ENCODE data around the gene C1orf141. TPM values are rescaled to one million over a fixed set of nuclear protein-coding genes. Genes with fewer than 3 reads are reported as not detected.

The C1orf141 gene
- polyA plus RNA-seq, 1 donor (not counting 4 experiments of a cell fraction or from before 2014, with no cell fraction given) = not detected

DNA sequence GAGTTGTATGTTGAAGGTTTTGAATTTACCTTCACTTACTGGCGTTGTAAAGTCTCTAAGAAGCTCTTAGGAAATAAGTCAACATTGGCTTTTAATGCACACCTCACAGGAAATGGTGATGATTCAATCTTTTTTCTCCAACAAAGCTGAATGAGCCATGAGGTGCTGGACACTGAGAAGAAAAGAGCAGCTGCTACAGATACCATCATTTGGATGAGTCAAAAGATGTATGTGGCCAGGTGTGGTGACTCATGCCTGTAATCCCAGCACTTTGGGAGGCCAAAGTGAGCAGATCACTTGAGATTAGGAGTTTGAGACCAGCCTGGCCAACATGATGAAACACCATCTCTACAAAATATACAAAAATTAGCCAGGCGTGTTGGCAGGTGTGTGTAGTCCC lies 28.2 kb upstream of the C1orf141 start:
- peak; percentile 99 for FAIRE-seq
- peak; percentile 83 for DNase-seq (ENCODE audit: low read depth, low spot score)
- no peak for TF ChIP-seq EZH2 (IDR thresholded peaks at IDR 0.05; ENCODE audit: low read length)
- TF ChIP-seq, protein P1, sequence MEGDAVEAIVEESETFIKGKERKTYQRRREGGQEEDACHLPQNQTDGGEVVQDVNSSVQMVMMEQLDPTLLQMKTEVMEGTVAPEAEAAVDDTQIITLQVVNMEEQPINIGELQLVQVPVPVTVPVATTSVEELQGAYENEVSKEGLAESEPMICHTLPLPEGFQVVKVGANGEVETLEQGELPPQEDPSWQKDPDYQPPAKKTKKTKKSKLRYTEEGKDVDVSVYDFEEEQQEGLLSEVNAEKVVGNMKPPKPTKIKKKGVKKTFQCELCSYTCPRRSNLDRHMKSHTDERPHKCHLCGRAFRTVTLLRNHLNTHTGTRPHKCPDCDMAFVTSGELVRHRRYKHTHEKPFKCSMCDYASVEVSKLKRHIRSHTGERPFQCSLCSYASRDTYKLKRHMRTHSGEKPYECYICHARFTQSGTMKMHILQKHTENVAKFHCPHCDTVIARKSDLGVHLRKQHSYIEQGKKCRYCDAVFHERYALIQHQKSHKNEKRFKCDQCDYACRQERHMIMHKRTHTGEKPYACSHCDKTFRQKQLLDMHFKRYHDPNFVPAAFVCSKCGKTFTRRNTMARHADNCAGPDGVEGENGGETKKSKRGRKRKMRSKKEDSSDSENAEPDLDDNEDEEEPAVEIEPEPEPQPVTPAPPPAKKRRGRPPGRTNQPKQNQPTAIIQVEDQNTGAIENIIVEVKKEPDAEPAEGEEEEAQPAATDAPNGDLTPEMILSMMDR (optimal IDR thresholded peaks at IDR 0.05 in 1 of 3, IDR thresholded peaks at IDR 0.05 in 1 of 3, conservative IDR thresholded peaks at IDR 0.05 in 1 of 3; ENCODE audit: extremely low read depth in 1 of 3, insufficient read depth in 2 of 3, low read length in 3 of 3) = no peak
- H3K27ac ChIP-seq (ENCODE audit: control insufficient read depth, insufficient read depth, low read length) = peak overlapping the region; percentile 54
- H3K9ac ChIP-seq (ENCODE audit: control insufficient read depth, extremely low read depth, insufficient read depth, low read length) = no peak overlapping the region
- H3K9me3 ChIP-seq (ENCODE audit: control insufficient read depth, low read depth, low read length) = no peaks in the 10 kb centered on the region
- peak overlapping the region; percentile 45 for H3K4me2 ChIP-seq (ENCODE audit: control insufficient read depth, extremely low read depth, insufficient read depth, low read depth, low read length)
- H4K20me1 ChIP-seq (ENCODE audit: control insufficient read depth, extremely low read depth, insufficient read depth, low read length) = no peaks in the 10 kb centered on the region
- dilution Hi-C loops (cut with MboI; ENCODE audit: extremely low pct_ligation_motif_present, low sequenced_read_pairs) = no loop called here
- no peaks in the 10 kb centered on the region for H3K9me1 ChIP-seq (ENCODE audit: control insufficient read depth, extremely low read depth, insufficient read depth, low read length)
- H2AFZ ChIP-seq (ENCODE audit: control insufficient read depth, low read length) = no peak overlapping the region
- H3K36me3 ChIP-seq (ENCODE audit: control insufficient read depth in 2 of 2, extremely low read depth in 1 of 2, insufficient read depth in 2 of 2, low read length in 2 of 2) = no peaks in the 10 kb centered on the region
- H3K79me2 ChIP-seq (ENCODE audit: control insufficient read depth, insufficient read depth, low read length) = no peaks in the 10 kb centered on the region
- peaks cover 16% of the 10 kb centered on the region for H3K4me1 ChIP-seq (ENCODE audit: control insufficient read depth, extremely low read depth, insufficient read depth, low read length)
- no peaks in the 10 kb centered on the region for H3K27me3 ChIP-seq (ENCODE audit: control insufficient read depth, extremely low read depth, insufficient read depth, low read length)
- H3K4me3 ChIP-seq (ENCODE audit: control insufficient read depth in 2 of 3, extremely low read depth in 1 of 3, insufficient read depth in 2 of 3, low read depth in 1 of 3, low read length in 3 of 3) = no peak overlapping the region

DNA sequence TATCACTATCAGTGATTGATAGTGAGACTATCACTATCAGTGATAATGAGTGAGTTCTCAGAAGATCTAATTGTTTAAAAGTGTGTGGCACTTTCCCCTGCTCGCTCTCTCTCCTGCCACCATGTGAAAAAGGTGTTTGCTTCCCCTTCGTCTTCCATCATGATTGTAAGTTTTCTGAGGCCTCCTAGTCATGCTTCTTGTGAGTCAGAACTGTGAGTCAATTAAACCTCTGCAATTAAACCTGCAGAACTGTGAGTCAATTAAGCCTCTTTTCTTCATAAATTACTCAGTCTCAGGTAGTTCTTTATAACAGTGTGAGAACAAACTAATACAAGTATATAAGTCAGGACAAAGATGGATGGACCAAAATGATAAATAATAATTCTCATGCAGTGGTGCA lies 24.5 kb upstream of the C1orf141 start:
- FAIRE-seq (peak; percentile 62), DNase-seq (ENCODE audit: low read depth, low spot score) (no peak)
- H3K9ac ChIP-seq (ENCODE audit: control insufficient read depth, extremely low read depth, insufficient read depth, low read length) = no peak overlapping the region
- H4K20me1 ChIP-seq (ENCODE audit: control insufficient read depth, extremely low read depth, insufficient read depth, low read length) = no peaks in the 10 kb centered on the region
- H3K9me1 ChIP-seq (ENCODE audit: control insufficient read depth, extremely low read depth, insufficient read depth, low read length) = no peaks in the 10 kb centered on the region
- H3K4me2 ChIP-seq (ENCODE audit: control insufficient read depth, extremely low read depth, insufficient read depth, low read depth, low read length) = no peak overlapping the region
- TF ChIP-seq, protein P1 (optimal IDR thresholded peaks at IDR 0.05 in 1 of 3, IDR thresholded peaks at IDR 0.05 in 1 of 3, conservative IDR thresholded peaks at IDR 0.05 in 1 of 3; ENCODE audit: extremely low read depth in 1 of 3, insufficient read depth in 2 of 3, low read length in 3 of 3) = no peak
- no peak for TF ChIP-seq EZH2 (IDR thresholded peaks at IDR 0.05; ENCODE audit: low read length)
- peaks cover 16% of the 10 kb centered on the region for H3K4me1 ChIP-seq (ENCODE audit: control insufficient read depth, extremely low read depth, insufficient read depth, low read length)
- dilution Hi-C loops (cut with MboI; ENCODE audit: extremely low pct_ligation_motif_present, low sequenced_read_pairs) = no loop called here
- H3K4me3 ChIP-seq (ENCODE audit: control insufficient read depth in 2 of 3, extremely low read depth in 1 of 3, insufficient read depth in 2 of 3, low read depth in 1 of 3, low read length in 3 of 3) = no peak overlapping the region
- H3K79me2 ChIP-seq (ENCODE audit: control insufficient read depth, insufficient read depth, low read length) = no peaks in the 10 kb centered on the region
- no peaks in the 10 kb centered on the region for H3K27me3 ChIP-seq (ENCODE audit: control insufficient read depth, extremely low read depth, insufficient read depth, low read length)
- H3K36me3 ChIP-seq (ENCODE audit: control insufficient read depth in 2 of 2, extremely low read depth in 1 of 2, insufficient read depth in 2 of 2, low read length in 2 of 2) = no peaks in the 10 kb centered on the region
- H2AFZ ChIP-seq (ENCODE audit: control insufficient read depth, low read length) = peak overlapping the region; percentile 56
- H3K9me3 ChIP-seq (ENCODE audit: control insufficient read depth, low read depth, low read length) = no peaks in the 10 kb centered on the region
- H3K27ac ChIP-seq (ENCODE audit: control insufficient read depth, insufficient read depth, low read length) = peak overlapping the region; percentile 40
